Stimulated activated CD8-positive, alpha-beta memory T cell treated with anti-CD3 and anti-CD28 coated beads, Interleukin-15, amount 100 ng/mL, for 24 hours (primary cell): Measurements from ENCODE around the gene PSMB11.

Source experiments
- DNase-seq: peaks from one replicate; pipeline ENCODE4 v3.0.0-alpha.2; 2020; ENCODE audit warnings: low read depth

PSMB11 gene

DNA sequence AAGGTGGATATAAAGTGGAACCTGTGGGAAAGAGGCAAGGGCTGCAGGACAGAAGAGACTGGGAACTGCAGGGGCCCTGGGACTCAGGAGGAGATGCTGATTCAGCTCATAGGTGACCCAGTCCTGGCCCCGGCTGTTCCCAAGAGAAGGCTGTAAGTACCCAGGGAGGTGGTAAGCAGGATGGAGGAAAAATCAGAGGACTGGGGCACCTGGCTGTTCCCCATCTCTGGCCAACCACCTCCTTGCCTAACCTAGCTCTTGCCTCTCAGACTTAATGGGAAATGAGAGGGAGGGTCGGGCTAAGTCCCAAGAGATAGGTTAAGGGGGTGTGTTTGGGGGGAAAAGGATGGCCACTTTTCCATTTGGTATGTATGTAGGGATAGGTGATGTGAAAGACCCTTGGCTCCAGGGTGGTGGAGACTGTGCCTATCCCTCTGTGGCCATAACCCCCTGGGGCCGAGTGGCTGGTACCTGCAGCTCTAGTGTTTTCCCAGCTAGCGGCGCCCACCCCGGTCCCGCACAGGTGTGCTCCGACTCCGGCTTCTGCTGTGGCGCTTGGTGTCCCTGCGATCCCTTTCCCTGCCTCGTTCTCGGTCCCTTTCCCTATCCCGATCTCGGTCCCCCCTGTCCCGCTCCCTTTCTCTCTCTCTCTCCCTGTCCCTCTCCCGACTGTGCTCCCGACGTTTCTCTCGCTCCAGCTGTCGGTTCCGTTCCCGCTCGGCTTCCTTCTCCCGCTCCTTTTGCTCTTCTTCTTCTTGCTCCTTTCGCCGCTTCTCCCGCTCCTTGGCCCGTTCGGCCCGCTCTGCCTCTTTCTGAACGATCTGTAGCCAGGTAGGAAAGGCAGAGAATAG, 16.9 kb downstream of the PSMB11 start:
- DNase-seq: no peak

DNA sequence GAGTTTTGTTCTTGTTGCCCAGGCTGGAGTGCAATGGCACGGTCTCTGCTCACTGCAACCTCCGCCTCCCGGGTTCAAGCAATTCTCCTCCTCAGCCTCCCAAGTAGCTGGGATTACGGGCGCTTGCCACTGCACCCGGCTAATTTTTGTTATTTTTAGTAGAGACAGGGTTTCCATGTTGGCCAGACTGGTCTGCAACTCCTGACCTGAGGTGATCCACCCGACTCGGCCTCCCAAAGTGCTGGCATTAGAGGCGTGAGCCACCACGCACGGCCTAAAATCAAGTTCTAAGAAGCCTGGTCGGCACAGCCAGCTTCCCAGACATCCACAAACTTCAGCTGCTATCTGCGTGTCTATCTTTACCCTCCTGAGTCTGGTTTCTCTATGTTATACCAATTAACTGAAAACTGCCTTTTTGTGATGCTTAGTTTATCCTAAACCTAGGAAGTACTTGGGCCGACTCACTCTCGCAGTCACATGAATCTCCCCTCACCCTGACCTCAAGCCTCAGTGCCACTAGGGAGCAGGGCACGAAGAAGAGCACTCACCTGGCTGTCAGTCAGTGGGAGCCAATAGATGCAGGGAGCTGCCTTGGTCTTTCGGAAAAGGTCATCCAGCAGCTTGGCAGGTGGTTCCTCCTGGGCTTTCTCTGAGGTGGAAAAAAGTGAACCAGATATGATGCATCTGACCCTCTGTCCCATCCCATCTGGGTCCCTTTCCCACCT, 18.7 kb downstream of the PSMB11 start:
- DNase-seq: no peak

DNA sequence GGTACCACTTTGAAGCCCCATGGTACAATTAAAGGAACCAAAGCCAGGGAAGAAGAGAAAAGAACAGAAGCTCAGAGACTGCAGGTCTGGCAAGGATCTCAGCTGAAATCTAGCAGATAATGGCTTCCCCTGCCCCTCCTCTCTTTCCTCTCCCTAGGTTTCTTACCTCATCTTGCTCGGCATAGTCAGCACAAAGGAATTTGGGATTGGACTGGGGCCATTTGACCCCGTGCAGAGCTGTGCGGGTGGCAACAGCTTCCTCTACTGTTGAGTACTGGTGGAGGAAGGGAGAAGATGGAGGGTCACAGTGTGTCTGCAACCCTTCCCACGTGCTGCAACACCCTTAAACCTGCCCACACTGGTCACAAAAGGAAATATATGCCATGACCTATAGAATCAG, 20.0 kb downstream of the PSMB11 start:
- DNase-seq: no peak

DNA sequence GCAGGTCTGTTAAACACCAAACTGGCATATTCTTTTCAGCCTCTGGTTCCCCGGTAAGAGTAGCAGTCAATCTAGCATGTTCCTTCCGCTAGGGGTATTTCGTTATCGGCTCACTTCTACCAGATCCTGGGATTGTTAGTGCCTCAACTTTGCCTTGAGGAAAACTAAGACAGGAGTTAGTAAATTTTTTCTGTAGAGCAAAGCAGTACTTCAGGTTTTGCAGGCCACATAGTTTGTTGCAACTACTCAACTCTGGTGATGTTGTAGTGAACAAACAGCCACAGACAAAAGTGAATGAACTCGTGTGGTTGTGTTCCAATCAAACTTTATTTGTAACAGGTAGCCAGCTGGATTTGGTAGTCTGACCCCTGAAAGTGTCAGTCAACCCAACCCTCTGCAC, 21.6 kb downstream of the PSMB11 start:
- no peak for DNase-seq

DNA sequence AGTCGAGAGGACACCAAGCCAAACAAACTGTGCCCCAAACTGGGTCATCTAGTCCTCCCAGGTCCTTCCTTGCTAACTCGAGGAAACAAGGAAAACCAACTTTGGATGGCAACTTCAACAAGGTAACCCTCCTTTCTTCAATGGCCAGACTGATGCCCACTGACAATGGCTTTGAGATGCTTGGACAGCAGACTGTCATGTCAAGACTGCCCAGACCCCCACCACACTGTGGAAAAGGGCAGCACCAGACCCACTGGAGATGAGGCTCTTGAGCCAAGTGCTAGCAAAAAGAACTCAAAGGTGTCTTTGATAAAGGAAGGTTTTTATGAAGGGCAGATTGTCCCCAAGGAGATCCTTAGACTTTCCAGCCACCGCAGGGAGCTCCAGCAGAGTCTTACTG, 24.4 kb downstream of the PSMB11 start:
- DNase-seq: no peak

DNA sequence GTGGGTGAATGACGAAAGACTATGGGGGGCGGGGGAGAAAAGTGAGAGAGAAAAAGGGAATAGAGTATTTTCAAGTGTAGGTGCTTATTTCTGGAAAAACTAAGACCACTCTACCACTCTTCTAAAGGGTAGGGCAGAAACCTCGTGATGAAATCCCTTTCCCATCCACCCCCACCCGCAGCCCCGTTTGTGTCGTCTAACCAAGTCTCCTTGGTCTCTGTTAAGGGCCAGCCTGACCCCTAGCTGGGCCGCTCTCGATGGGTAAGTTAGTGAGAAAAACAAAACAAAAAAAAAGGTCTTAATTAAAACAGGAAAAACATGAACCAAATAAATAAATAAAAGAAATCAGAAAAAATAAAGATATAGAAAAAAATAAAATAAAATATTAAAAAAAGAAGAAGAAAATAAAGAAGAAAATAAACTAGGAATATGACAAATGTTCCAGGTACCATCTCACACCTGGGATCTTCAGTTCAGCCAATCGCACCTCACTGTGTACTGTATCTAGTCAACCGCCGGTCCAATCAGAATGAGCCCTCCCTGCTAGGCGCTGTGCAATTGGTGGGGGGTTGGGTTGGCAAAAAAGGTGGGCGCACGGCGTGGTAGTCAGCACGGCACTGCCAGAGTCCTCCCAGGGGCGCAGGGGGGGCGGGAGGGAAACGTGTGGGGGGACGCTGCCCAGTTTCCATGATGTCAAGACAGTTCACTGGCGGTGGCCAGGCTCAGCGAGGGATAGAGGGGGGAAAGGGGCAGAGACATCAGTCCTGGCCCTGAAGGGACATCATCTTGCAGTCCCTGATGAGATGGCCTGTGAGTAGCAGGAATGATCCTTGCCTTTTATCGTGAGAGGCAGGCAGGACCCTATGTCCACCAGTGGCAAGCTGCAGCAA, 25.1 kb downstream of the PSMB11 start:
- no peak for DNase-seq

DNA sequence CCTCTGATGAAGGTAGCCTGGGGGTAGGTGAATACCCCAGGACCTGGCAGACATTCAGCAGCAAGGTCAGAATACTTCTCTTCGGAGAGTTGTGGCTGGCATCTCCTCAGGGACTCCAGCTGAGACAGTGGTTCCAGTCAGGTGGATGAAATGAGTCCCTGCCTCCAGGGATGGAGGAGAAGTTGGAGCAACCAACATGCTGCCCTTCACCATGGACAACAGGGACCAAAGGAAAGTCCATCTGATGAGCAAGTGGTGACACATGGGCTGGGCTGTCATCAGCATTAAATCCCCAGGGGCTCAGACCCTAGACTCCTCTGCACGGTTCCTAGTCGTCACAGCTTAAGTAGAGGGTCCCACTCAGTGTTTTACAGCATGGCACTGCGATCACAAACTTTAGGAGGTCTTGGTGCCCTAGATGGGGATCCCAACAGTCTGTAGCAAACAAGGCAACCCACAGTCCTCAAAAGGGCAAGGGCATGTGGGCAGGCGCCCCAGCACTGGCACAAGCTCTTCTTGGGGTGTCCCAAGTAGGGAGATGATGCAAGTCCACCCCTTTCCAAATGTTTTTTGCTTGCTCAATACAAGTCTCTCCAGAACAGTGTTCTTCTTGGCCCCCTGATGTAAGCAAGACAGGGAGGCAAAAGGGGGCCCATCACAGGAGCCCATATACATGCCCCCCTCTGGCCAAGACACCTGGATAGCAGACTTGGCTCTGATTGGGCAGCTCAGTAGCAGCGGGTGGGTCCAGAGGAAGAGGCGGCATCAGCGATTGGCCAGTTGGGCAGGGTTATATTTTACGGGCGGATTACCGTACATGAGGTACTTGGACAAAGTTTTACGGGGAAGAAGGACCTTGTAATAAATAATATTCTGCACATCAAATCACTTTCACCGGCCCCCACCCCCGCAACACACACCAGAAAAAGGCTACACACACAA, 26.1 kb downstream of the PSMB11 start:
- no peak for DNase-seq

DNA sequence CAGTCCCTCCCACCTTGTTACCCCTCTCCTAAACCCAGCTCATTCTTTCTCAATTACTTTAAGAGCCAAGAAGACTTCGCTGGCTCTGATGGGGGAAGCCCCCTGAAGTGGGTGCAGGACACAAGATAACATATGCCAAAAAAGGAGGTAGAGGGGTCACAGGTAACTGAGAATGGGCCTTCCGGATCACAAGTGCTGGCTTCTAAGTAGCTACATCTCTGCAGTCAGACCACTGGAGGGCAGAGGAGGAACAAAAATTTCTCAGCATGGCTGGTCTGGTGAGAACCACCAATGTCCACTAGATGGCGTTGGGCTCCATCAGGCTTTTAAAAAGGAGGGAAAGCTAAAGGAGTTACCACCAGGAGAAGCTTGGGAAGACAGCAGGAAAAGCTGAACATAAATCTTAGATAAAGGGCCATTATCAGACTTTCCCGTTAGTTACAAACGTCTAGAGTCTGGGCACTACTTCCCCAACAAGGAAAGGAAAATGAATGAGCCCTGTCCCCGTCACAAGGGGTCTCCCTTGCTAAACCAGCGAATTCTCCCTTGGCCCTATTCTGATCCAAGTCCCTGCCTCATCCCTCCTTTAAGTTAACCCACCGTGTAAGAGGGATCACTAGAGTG, 26.9 kb downstream of the PSMB11 start:
- DNase-seq: no peak

DNA sequence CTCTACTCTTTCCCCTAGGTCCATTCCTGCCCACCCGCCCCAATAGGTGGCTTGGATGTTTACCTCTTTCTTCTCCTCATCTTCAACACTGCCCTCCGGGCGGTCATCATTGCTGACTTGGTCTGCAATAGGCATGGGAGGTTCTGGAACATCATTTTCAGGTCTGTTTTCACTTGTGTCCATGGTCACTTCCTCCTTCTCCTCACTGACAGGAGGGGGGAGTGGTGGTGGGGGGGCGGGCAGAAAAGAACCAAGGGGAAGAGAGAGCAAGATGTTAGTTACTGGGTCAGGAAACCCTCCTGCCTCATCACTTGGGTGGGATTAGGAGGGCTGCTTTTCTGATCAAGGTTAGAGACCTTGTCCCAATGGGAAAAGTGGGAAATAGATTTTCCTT, 27.4 kb downstream of the PSMB11 start:
- no peak for DNase-seq

DNA sequence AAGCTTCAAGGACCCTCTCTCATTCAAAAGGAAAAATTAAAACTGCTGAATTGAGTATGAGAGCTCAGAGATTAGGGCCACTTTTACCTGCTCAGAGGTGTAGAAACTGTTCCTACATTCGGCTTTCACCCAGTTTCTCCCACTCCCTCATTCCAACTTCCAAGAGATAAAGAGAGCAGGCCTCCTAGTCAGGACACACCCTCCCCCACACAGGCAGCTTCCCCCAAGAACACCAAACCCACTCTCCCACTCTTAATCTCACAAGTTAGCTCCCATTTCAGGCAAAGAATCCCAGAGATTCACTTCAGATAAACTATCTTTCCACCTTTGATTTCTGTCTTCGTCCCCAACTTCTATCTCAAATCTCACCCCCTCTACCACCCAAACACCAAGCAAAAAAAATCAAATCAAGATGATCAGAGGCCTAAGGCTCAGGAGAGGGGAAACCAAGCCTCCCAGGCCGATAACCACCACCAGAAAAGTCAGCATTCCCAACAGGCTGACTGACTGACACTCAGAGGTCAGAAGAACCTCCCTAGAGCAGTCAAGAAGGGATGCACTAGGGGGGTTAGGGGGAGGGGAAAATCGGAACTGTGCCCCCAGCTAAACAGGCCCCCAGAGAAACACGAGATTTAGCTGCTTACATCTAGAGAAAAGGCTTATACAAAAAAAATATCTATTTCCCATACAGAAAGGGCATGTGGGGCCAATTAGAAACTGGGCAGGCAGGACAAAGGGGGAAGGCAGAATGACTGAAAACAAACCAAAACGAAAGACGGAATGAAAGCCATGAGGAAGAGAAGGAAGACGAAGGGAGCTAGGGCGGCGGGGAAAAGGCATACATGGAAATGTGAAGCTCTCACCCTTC, 28.5 kb downstream of the PSMB11 start:
- no peak for DNase-seq

DNA sequence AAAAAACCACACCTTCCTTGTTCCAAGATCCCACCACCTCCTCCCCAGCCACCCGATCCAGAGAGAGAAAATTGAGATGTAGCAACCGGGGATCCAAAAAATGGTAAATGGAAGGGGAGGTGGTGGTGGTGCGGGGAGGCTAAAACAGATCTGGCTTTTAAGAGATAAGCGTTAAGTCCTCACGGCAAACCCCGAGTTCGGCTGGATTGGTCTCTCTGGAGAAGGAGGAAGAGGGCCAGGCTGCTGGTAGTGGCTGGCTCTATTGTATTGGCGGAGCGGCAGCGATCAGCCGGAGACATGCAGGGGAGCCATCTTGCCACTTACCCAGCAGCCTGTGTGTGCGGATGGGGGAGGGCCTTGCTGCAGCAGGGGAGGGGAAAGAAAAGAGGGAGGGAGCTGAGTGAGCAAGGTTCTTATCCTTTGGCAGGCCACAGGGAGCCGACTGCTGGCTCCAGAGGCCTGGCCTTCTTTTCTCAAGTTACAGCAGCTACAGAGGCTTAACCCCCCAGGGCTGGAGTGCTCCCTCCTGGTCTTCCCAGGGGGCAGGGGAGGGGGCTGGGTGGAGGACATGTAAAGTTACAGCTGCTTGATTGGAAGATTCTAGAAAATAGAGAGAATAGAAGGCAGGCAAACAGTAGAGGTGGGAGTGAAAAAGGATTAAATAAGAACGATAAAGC, 29.4 kb downstream of the PSMB11 start:
- peak; percentile 46 for DNase-seq

DNA sequence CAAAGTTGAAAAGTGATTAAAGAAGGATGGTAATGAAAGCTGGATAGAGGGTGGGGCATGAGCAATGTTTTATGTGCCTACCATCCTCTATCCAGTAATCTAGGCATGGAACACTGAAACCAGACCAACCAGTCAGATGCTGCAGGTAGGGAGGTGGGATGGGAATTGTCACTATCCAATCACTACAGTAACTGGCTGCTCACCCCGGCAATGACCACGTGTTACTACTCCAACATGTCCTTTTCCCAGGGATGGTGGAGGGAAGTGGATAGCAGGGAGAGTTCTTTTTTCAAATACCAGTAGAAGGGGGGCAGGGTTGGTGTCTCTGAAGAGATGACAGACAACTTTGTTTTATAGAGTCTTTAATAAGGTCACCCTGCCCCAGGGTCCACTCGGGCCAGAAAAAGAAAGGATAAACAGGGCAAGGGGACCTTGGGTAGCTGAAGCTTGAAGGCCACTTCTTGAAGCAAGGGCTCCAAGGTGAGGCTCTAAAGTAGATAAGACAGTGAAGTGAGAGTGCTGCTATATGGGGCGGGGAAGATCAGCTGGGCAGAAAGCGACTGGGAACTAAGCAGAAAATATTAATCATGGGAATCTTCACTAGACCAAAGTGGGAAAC, 30.0 kb downstream of the PSMB11 start:
- no peak for DNase-seq

DNA sequence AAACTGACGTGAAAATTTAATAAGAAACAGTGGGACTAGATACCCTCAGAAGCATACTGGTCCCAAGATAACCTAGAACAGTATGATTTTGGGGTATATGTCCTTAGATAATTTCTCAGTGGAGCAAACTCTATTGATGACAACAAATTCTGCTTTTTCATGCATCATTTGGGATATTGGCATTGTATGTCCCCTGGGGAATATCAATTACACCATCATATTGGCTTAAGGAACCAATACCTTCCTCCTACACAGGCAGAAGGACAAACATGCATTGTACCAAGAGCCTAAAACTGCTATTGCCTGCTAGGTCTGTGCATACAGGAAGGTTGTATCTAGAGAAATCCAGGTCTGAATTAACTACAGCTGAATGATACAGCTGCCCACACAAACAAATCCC, 32.9 kb downstream of the PSMB11 start:
- no peak for DNase-seq

DNA sequence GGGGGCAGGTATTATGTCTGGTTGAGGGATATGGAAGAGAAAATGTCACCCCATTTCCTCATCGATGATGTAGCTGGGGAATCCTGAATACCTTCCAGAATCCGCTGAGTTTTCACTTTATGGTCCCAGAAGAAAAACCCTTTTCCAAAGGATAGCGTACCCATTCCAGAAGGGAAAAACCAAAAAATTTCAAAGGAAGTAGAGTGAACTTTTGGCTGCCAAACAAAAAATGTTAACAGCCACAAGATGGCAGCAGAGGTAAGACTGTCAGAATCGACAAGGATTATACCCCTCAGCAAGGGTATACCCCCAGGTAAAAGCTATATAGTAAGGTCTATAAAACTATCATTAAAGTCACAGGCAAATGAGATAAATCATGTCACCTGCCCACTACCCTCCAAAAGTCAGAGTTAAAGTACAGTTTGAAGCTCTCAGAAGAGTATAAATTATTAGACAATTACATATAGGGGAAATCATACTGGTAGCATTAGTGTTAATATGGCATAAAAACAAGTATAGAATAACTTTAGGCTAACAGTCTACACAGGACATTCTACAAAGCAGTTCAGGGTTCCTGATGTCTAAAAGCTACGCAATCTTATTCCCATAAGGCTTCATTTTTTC, 34.9 kb downstream of the PSMB11 start:
- no peak for DNase-seq

DNA sequence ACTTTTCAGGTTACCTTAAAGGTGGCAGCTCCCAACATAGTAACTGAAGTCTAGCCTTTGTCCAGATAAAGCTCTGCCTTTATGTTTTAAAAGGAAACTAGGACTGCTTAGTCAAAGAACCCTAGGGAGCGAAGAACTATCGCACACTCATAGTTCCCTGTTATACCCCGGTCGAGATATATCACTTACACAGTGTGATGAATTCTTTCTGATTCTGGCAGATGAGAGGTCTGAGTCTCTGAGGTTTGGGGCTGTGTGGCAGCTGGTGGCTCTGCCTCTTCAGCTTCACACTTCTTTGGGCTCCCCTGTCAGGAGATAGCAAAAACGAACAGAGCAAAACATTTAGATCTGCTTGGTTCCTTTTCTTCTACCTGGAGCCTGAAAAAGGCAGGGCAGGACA, 36.0 kb downstream of the PSMB11 start:
- no peak for DNase-seq

DNA sequence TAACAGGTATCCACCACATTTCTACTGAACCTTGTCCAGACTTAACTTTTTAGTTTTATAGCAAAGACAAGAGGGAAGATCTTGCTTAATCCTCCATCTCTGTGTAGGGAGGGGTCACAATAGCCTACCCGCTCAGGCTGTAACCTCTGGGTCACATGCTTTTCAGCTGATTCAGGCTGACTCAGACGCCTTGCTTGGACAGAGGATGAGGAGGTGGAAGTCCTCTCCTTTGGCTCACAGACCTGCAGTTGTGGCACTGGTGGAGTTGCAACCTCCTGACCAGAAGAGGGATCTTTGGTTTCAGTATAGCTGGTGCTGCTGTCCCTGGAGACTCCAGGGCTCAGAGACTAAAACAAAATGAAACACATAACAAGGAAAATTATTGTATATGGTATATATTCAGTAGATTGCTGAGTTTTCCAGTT, 36.7 kb downstream of the PSMB11 start:
- DNase-seq: no peak

DNA sequence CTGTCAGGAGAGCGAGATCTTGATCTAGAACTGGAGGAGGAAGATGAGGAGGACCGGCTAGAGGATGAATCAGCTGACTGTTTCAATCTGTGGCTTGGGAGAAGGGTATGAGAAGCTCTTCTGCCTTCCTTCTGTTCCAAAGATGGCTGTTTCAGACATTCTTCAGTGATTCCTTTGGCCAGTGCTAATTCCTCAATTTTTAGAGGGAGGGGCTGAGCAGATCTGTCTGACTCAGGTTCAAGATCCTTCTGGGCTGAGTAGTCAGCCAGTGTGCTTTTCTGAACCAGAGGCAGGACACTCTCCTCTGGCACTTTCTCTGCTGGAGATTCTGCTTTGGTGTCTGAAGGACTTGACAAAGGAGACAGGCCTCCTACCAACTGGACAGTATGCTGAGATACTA, 37.7 kb downstream of the PSMB11 start:
- DNase-seq: no peak

DNA sequence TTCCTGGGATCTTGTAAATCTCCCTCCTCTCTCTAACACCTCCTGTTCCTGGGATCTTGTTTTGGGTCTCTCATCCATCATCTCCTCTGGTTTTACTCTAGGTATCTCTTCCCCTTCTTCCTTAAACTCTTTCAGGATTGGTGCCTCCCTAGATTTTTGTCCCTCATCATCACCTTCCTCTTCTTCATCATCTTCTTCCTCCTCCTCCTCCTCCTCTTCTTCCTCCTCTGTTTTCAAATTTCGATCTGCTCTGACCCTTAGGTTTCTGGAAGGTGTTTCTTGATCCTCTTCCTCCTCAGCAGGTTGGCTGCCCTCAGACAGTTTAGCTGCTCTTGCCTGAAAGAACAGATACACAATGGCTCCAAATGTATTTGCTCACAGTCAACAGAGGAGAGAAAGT, 38.5 kb downstream of the PSMB11 start:
- no peak for DNase-seq
